OCI-LY3 (cell line): Measurements from ENCODE around the gene KCNE4.

Source experiments
- EZH2phosphoT487 ChIP-seq: fragments of 200-600 bp; shearing (Covaris generic); IDR thresholded peaks from 2 replicates; pipeline ENCODE4 v1.6.1; 2018; ENCODE audit warnings: antibody characterized with exemption, mixed run types, low read depth
- TF ChIP-seq, protein P1 (sequence below): fragments of 200-600, 300-600 bp; sonication (generic); IDR thresholded peaks from 2 replicates; pipeline ENCODE4 v1.5.1; 2014; ENCODE audit warnings: antibody characterized with exemption, low read length, low read depth

DNA sequence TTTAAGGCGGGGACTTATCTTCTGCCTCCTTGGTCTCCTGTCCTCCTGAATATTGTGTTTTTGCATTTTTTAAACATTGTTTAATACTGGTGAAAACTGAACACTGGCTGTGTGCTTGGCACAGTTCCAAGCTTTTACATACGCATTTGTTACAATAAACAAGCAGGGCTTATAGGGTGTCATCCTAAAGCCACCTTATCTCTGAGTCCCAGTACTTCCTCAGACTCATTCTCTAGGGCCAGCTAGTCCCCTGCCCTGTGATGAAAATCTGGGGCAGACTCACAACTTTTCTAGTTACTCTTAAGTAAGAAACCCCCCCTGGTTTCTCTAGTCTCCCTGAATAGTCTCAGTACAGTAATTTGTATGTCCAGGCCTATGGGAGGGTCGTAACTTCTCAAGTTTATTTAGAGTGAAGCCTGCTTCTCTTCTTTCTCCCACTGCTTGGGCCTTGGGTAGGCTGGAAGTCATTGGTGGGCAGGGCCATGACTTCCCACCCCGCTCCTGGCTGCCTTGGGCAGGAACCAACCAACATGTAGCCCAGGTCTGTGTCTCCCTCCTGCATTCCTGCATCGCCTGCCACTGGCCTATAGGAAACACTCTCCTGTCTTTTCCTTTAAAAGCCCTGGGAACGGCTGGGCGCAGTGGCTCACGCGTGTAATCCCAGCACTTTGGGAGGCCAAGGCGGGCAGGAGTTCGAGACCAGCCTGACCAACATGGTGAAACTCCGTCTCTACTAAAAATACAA, 7.7 kb upstream of the KCNE4 start:
- TF ChIP-seq, protein P1, sequence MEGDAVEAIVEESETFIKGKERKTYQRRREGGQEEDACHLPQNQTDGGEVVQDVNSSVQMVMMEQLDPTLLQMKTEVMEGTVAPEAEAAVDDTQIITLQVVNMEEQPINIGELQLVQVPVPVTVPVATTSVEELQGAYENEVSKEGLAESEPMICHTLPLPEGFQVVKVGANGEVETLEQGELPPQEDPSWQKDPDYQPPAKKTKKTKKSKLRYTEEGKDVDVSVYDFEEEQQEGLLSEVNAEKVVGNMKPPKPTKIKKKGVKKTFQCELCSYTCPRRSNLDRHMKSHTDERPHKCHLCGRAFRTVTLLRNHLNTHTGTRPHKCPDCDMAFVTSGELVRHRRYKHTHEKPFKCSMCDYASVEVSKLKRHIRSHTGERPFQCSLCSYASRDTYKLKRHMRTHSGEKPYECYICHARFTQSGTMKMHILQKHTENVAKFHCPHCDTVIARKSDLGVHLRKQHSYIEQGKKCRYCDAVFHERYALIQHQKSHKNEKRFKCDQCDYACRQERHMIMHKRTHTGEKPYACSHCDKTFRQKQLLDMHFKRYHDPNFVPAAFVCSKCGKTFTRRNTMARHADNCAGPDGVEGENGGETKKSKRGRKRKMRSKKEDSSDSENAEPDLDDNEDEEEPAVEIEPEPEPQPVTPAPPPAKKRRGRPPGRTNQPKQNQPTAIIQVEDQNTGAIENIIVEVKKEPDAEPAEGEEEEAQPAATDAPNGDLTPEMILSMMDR, result no peak
- no peak for TF ChIP-seq EZH2phosphoT487
